Spleen (tissue), 11 donors: ENCODE measurements around the gene MELTF. TPM values are rescaled to one million over a fixed set of nuclear protein-coding genes. Genes with fewer than 3 reads are reported as not detected.

Experiments used
- DNase-seq: peaks from one replicate; pipeline ENCODE4 v3.0.0-alpha.2; 2020
- H3K27ac ChIP-seq, 8 donors: fragments of 200-600 bp; sonication (generic) in 7 of 8; 1 replicate in 4 of 8; 2 replicates in 4 of 8; pipeline versions ENCODE4 v1.5.0 to v1.8.0; 2016 to 2021; ENCODE audit warnings: inconsistent platforms in 4 of 8, mild to moderate bottlenecking in 4 of 8, moderate library complexity in 1 of 8
- H3K27me3 ChIP-seq, 7 donors: fragments of 200-600 bp; sonication (generic) in 6 of 7; replicated peaks in 1 of 7; 1 replicate in 4 of 7; 2 replicates in 3 of 7; pipeline versions ENCODE4 v1.5.0 to v1.8.0; 2016 to 2021; ENCODE audit warnings: inconsistent platforms in 3 of 7, mild to moderate bottlenecking in 1 of 7
- H3K36me3 ChIP-seq, 6 donors: fragments of 200-600 bp; sonication (generic) in 5 of 6; 1 replicate in 4 of 6; 2 replicates in 2 of 6; pipeline versions ENCODE4 v1.5.0 to v1.8.0; 2016 to 2021; ENCODE audit warnings: inconsistent platforms in 2 of 6
- H3K4me1 ChIP-seq, 6 donors: fragments of 200-600 bp; sonication (generic) in 5 of 6; 1 replicate in 3 of 6; 2 replicates in 3 of 6; pipeline versions ENCODE4 v1.5.0 to v1.8.0; 2016 to 2021; ENCODE audit warnings: inconsistent platforms in 3 of 6
- H3K4me3 ChIP-seq, 8 donors: fragments of 200-600 bp; sonication (generic) in 7 of 8; 1 replicate in 4 of 8; 2 replicates in 4 of 8; pipeline versions ENCODE4 v1.5.0 to v1.8.0; 2016 to 2021; ENCODE audit warnings: inconsistent platforms in 4 of 8, mild to moderate bottlenecking in 4 of 8, moderate library complexity in 2 of 8
- H3K9me3 ChIP-seq, 8 donors: fragments of 200-600 bp; sonication (generic) in 7 of 8; 1 replicate in 4 of 8; 2 replicates in 4 of 8; pipeline versions ENCODE4 v1.5.0 to v1.8.0; 2016 to 2021; ENCODE audit warnings: inconsistent platforms in 4 of 8
- POLR2A ChIP-seq, 3 donors: fragments of 450-650 bp; IDR thresholded peaks; one replicate each; pipeline ENCODE4 v1.5.1; 2017; ENCODE audit warnings: antibody characterized with exemption in 3 of 3, mild to moderate bottlenecking in 1 of 3
- POLR2AphosphoS5 ChIP-seq, 3 donors: sonication (generic); formaldehyde crosslinking; IDR thresholded peaks; one replicate each; pipeline ENCODE4 v1.5.1; 2017; ENCODE audit warnings: antibody characterized with exemption in 3 of 3
- WGBS, 5 donors: extraction: QIAGEN DNeasy Blood & Tissue Kit in 3 of 5; methylation state at CpG; one replicate each; pipeline versions ENCODE4 v1.1.5 to v1.1.7; 2013 to 2018; 5-methylcytosine and 5-hydroxymethylcytosine counted together
- intact Hi-C: fragments of 100-400 bp; cut with DNase I; formaldehyde crosslinking; loops from one replicate; pipeline ENCODE4 v1.15.0; 2023; ENCODE audit warnings: low total_unique reads
- polyA plus RNA-seq, 3 donors: library from polyadenylated mRNA; stranded (reverse); fragments of 200-250 nt; gene quantifications; one replicate each; pipeline ENCODE4 v1.2.1, GENCODE V29; 2013
- total RNA-seq, 7 donors: library from RNA; depleted of rRNA in 3 of 7; stranded (reverse); fragments of >200 nt in 3 of 7; fragmentation: NEBNext Ultra II Directional in 4 of 7; extraction: Animal tissue kit (Norgen Biotek cat#: 25700) in 4 of 7; gene quantifications; one replicate each; pipeline versions ENCODE4 v1.1.0 to v1.2.1, GENCODE V29; 2016 to 2021
- TF ChIP-seq, protein P1 (sequence below), 11 experiments: fragments of 200-600 bp in 7 of 11; fragments of 450-650 bp in 4 of 11; sonication (generic) in 4 of 11; IDR thresholded peaks in 8 of 11; conservative IDR thresholded peaks in 3 of 11; 1 replicate in 7 of 11; 2 replicates in 4 of 11; pipeline versions ENCODE4 v1.4.0 to v1.8.0; 2016 to 2021; ENCODE audit warnings: antibody characterized with exemption in 11 of 11, inconsistent platforms in 4 of 11, mild to moderate bottlenecking in 1 of 11
- donor health status: healthy with polysubstance abuse.
- donor health status: DM: no; HTN: no; CAD: no; lungs with moderate emphysema.
- donor health status: DM: no; HTN: no; CAD: no.
- donor health status: Bipolar disorder and iron deficiency.
- donor health status: healthy.
- donor health status: DM: no; HTN: no; CAD: no.
- donor health status: DM: yes; HTN: yes; CAD: no.

MELTF gene
- total and polyA plus RNA-seq, 10 donors, result 0.41 to 3.9 (median 1.4) TPM

DNA sequence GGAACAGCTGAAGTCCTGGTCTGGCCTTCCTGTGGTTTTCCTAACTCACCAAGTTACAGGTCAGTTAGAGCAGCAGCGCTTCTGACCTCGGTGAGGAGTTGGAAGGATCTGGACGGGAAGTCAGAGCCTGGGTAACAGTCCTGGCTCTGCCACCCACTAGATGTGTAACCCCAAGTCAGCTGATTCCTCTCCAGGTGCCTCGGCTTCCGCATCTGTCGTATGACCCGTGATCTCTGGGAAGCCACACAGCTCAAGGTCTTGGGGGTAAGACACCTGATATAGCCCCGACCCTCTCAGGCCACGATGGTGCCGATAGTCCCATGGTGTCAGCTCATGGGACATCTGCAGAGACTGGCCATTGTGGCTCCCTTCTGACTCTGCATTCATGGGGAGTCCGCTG lies 52.7 kb downstream of the MELTF start:
- TF ChIP-seq POLR2AphosphoS5 (IDR thresholded peaks at IDR 0.05), result no peak
- TF ChIP-seq, protein P1, sequence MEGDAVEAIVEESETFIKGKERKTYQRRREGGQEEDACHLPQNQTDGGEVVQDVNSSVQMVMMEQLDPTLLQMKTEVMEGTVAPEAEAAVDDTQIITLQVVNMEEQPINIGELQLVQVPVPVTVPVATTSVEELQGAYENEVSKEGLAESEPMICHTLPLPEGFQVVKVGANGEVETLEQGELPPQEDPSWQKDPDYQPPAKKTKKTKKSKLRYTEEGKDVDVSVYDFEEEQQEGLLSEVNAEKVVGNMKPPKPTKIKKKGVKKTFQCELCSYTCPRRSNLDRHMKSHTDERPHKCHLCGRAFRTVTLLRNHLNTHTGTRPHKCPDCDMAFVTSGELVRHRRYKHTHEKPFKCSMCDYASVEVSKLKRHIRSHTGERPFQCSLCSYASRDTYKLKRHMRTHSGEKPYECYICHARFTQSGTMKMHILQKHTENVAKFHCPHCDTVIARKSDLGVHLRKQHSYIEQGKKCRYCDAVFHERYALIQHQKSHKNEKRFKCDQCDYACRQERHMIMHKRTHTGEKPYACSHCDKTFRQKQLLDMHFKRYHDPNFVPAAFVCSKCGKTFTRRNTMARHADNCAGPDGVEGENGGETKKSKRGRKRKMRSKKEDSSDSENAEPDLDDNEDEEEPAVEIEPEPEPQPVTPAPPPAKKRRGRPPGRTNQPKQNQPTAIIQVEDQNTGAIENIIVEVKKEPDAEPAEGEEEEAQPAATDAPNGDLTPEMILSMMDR (IDR thresholded peaks at IDR 0.05 in 8 of 11, conservative IDR thresholded peaks at IDR 0.05 in 3 of 11), result no peak
- TF ChIP-seq POLR2A (IDR thresholded peaks at IDR 0.05), result no peak
- 69 to 80% (median 75%) methylated on average over 9 to 11 of the region's 11 CpGs for WGBS, 5 donors
- peaks cover 0 to 23% (median 0%) of the 10 kb centered on the region in 7 donors for H3K27me3 ChIP-seq
- peak; percentile 31 for DNase-seq
- H3K36me3 ChIP-seq, result no peaks in the 10 kb centered on the region
- peaks cover 0 to 8% (median 2%) of the 10 kb centered on the region in 6 donors for H3K4me1 ChIP-seq
- intact Hi-C loops, result loop anchor here (10.0 kb wide), 1 partner anchor 208 kb away; no protein-coding TSS in a partner anchor
- no peak overlapping the region for H3K4me3 ChIP-seq
- no peak overlapping the region for H3K27ac ChIP-seq
- no peaks in the 10 kb centered on the region for H3K9me3 ChIP-seq

- WGBS, 5 donors, result 72 to 90% (median 86%) methylated on average over 3 to 4 of the region's 4 CpGs
- Histone ChIP-seq H3K4me1 (peaks cover 0 to 9% (median 3%) of the 10 kb centered on the region in 6 donors), H3K27me3 (peaks cover 0 to 23% (median 0%) of the 10 kb centered on the region in 7 donors), H3K4me3 (no peak overlapping the region), H3K27ac (no peak overlapping the region), H3K36me3 (no peaks in the 10 kb centered on the region), H3K9me3 (no peaks in the 10 kb centered on the region)
- TF ChIP-seq, protein P1 (IDR thresholded peaks at IDR 0.05 in 8 of 11, conservative IDR thresholded peaks at IDR 0.05 in 3 of 11), result no peak
- TF ChIP-seq POLR2AphosphoS5 (IDR thresholded peaks at IDR 0.05) (no peak), POLR2A (IDR thresholded peaks at IDR 0.05) (no peak)
- no peak for DNase-seq
- intact Hi-C loops, result loop anchor here (10.0 kb wide), 1 partner anchor 209 kb away; no protein-coding TSS in a partner anchor
Measured at GRCh38 chr3:196975349-196975748, 54.3 kb downstream of the MELTF start.

- 80 to 97% (median 88%) methylated on average over 5 of the region's 5 CpGs for WGBS, 5 donors
- Histone ChIP-seq H3K4me1 (peaks cover 0 to 14% (median 9%) of the 10 kb centered on the region in 6 donors), H3K36me3 (no peaks in the 10 kb centered on the region), H3K27me3 (peaks cover 0 to 17% (median 0%) of the 10 kb centered on the region in 7 donors), H3K27ac (no peak overlapping the region), H3K4me3 (no peak overlapping the region), H3K9me3 (no peaks in the 10 kb centered on the region)
- TF ChIP-seq POLR2A (IDR thresholded peaks at IDR 0.05), result no peak
- no peak for DNase-seq
- intact Hi-C loops, result loop anchor here (10.0 kb wide), 1 partner anchor 210 kb away; no protein-coding TSS in a partner anchor
Measured at GRCh38 chr3:196974661-196975060, 55.0 kb downstream of the MELTF start.

DNA sequence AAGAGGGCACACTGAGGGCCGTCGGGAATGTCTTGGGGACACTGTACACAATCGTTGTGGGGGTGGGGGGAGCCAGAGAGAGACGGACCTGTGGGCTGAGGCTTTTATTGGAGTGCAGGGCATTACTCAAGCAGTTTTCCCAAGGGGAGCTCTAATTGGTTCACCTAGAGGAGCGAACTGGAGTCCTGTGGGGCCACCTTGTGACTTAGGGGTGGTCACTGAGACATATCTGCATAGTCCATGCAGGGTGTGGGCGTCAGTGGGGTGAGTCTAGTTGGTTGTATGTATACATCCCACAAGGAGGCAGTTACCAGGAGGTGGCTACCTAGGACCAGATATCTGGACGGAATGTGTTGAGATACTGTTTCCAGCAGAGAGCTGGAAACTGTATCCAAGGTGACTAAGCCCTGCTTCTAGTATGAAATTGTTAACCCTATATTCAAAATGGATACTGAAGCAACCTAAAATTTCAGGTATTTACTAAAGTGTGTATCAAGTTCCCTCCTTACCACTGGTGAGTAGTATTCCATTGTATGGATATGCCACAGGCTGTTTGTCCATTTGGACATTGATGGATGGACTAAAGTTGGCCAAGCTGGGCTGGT lies 58.4 kb downstream of the MELTF start:
- intact Hi-C loops, result loop anchor here (10.0 kb wide), 1 partner anchor 214 kb away; no protein-coding TSS in a partner anchor
- Histone ChIP-seq H3K27me3 (peaks cover 0 to 7% (median 0%) of the 10 kb centered on the region in 7 donors), H3K9me3 (no peaks in the 10 kb centered on the region), H3K36me3 (no peaks in the 10 kb centered on the region), H3K4me1 (peaks cover 0 to 26% (median 17%) of the 10 kb centered on the region in 6 donors), H3K4me3 (no peak overlapping the region), H3K27ac (no peak overlapping the region)
- WGBS, 5 donors, result 69 to 94% (median 81%) methylated on average over 5 to 7 of the region's 7 CpGs
- TF ChIP-seq, protein P1 (IDR thresholded peaks at IDR 0.05 in 8 of 11, conservative IDR thresholded peaks at IDR 0.05 in 3 of 11), result no peak
- TF ChIP-seq POLR2A (IDR thresholded peaks at IDR 0.05) (no peak), POLR2AphosphoS5 (IDR thresholded peaks at IDR 0.05) (no peak)
- DNase-seq, result no peak
